Neural crest cell (in vitro differentiated cells): ENCODE data around the gene HMOX1. TPM values are rescaled to one million over a fixed set of nuclear protein-coding genes. Genes with fewer than 3 reads are reported as not detected.

ENCODE experiments used
- DNase-seq: peaks from one replicate; pipeline ENCODE4 v3.0.0; 2021; ENCODE audit warnings: low read depth, mixed read lengths, low spot score
- H3K27ac Mint-ChIP-seq: one replicate; pipeline ENCODE4 v1.8.0; 2021; ENCODE audit warnings: mild to moderate bottlenecking, mixed read lengths; ENCODE audit not compliant: unreplicated experiment
- H3K27me3 Mint-ChIP-seq: 2 replicates; pipeline ENCODE4 v1.8.0; 2021; ENCODE audit warnings: low read depth, mild to moderate bottlenecking, mixed read lengths
- H3K36me3 Mint-ChIP-seq: 2 replicates; pipeline ENCODE4 v1.8.0; 2021; ENCODE audit warnings: low read depth, mild to moderate bottlenecking, mixed read lengths
- H3K4me1 Mint-ChIP-seq: 2 replicates; pipeline ENCODE4 v1.8.0; 2021; ENCODE audit warnings: mixed read lengths
- H3K4me3 Mint-ChIP-seq: one replicate; pipeline ENCODE4 v1.8.0; 2021; ENCODE audit warnings: mild to moderate bottlenecking, mixed read lengths
- H3K9me3 Mint-ChIP-seq: 2 replicates; pipeline ENCODE4 v1.8.0; 2021; ENCODE audit warnings: mixed read lengths
- long read RNA-seq: library from polyadenylated mRNA; unstranded; transcript quantifications from one replicate; pipeline ENCODE4 v2.0.0, GENCODE V29; 2020
- total RNA-seq: library from RNA; stranded (reverse); gene quantifications from 2 replicates; pipeline ENCODE4 v1.2.1, GENCODE V29; 2021
- TF ChIP-seq, protein P1 (sequence below): fragments of 200-600 bp; sonication (generic); conservative IDR thresholded peaks from 2 replicates; pipeline ENCODE4 v1.5.0; 2021; ENCODE audit warnings: antibody characterized with exemption, mild to moderate bottlenecking

The HMOX1 gene
- 2.2 and 2.4 TPM in 2 replicates for total RNA-seq
- long read RNA-seq, partial matches to known transcripts: 1 of 1 reads
- long read RNA-seq, other reads (novel, unspliced or antisense): 0 of 1 reads

DNA sequence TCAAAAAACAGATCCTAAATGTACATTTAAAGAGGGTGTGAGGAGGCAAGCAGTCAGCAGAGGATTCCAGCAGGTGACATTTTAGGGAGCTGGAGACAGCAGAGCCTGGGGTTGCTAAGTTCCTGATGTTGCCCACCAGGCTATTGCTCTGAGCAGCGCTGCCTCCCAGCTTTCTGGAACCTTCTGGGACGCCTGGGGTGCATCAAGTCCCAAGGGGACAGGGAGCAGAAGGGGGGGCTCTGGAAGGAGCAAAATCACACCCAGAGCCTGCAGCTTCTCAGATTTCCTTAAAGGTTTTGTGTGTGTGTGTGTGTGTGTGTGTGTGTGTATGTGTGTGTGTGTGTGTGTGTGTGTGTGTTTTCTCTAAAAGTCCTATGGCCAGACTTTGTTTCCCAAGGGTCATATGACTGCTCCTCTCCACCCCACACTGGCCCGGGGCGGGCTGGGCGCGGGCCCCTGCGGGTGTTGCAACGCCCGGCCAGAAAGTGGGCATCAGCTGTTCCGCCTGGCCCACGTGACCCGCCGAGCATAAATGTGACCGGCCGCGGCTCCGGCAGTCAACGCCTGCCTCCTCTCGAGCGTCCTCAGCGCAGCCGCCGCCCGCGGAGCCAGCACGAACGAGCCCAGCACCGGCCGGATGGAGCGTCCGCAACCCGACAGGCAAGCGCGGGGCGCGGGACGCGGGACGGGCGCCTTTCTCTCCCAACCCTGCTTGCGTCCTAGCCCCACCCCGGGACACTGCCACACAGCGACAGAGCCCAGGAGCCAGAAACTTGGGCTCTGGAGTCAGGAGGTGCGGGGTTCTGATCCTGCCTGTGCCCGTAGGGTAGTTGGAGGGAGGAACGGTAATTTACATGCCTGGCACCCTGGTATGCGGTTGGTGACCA lies at the start of gene HMOX1:
Gene HMOX1 (plus strand): TSS at position 560 of the 887 bp plus-strand sequence. CDS start 78 bp downstream, at position 638.
- Mint-ChIP-seq H3K4me3 (peak within 1 kb of the TSS; percentile 50), H3K36me3 (no peaks in the 10 kb centered on the region), H3K27ac (peak within 1 kb of the TSS; percentile 37), H3K27me3 (peaks cover 12% of the 10 kb centered on the region), H3K4me1 (peaks cover 47% of the 10 kb centered on the region), H3K9me3 (no peaks in the 10 kb centered on the region)
- peak; percentile 72 for DNase-seq
- TF ChIP-seq, protein P1, sequence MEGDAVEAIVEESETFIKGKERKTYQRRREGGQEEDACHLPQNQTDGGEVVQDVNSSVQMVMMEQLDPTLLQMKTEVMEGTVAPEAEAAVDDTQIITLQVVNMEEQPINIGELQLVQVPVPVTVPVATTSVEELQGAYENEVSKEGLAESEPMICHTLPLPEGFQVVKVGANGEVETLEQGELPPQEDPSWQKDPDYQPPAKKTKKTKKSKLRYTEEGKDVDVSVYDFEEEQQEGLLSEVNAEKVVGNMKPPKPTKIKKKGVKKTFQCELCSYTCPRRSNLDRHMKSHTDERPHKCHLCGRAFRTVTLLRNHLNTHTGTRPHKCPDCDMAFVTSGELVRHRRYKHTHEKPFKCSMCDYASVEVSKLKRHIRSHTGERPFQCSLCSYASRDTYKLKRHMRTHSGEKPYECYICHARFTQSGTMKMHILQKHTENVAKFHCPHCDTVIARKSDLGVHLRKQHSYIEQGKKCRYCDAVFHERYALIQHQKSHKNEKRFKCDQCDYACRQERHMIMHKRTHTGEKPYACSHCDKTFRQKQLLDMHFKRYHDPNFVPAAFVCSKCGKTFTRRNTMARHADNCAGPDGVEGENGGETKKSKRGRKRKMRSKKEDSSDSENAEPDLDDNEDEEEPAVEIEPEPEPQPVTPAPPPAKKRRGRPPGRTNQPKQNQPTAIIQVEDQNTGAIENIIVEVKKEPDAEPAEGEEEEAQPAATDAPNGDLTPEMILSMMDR: no peak

DNA sequence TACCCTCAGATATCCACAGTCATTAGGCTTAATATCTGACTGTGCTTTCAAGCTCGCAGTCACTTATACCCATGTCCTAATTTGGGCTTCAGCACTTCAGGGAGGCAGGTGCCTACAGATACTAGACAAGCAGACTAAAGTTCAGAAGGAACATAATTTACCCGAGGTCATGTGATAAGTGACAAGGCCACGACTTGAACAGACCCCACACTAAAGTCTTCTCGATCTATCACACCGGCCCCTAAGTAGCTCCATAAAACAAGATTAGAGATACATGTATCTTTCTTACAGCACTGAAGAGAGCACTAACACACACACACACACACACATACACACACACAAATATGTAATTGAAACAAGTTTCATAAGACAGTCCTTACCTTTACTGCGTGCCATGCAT lies 48.6 kb upstream of the HMOX1 start:
- DNase-seq: no peak
- H3K4me1 Mint-ChIP-seq: no peaks in the 10 kb centered on the region
- TF ChIP-seq, protein P1: no peak
- no peaks in the 10 kb centered on the region for H3K9me3 Mint-ChIP-seq
- no peaks in the 10 kb centered on the region for H3K36me3 Mint-ChIP-seq
- no peak overlapping the region for H3K4me3 Mint-ChIP-seq
- H3K27ac Mint-ChIP-seq: no peak overlapping the region
- H3K27me3 Mint-ChIP-seq: no peaks in the 10 kb centered on the region

- H3K9me3 Mint-ChIP-seq: no peaks in the 10 kb centered on the region
- H3K4me3 Mint-ChIP-seq: no peak overlapping the region
- H3K4me1 Mint-ChIP-seq: no peaks in the 10 kb centered on the region
- TF ChIP-seq, protein P1: no peak
- DNase-seq: no peak
- H3K27me3 Mint-ChIP-seq: no peaks in the 10 kb centered on the region
- no peaks in the 10 kb centered on the region for H3K36me3 Mint-ChIP-seq
- no peak overlapping the region for H3K27ac Mint-ChIP-seq
These were observed 47.7 kb upstream of the HMOX1 start for GRCh38 chr22:35333220-35333619.

DNA sequence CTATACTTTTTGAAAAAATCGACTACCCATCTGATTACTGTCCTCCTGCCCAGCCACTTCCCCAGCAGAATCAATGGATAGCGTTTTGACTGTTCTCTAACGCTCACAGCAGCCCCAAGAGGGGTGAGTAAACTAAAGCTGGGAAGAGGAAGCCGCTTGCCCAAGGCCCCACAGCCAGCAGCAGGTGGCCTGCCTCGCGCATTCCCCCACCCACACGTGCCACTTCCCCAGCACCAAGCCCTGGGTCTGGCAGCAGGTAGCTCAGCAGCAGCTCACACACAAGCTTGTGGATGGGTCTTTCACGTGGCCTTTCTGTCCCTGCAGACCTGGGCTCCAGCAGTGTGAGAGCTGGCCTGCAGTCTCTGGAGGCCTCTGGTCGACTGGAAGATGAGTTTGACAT lies 46.9 kb upstream of the HMOX1 start:
- TF ChIP-seq, protein P1: no peak
- H3K4me3 Mint-ChIP-seq: no peak overlapping the region
- H3K36me3 Mint-ChIP-seq: no peaks in the 10 kb centered on the region
- DNase-seq: no peak
- H3K9me3 Mint-ChIP-seq: no peaks in the 10 kb centered on the region
- no peaks in the 10 kb centered on the region for H3K27me3 Mint-ChIP-seq
- no peak overlapping the region for H3K27ac Mint-ChIP-seq
- no peaks in the 10 kb centered on the region for H3K4me1 Mint-ChIP-seq

DNA sequence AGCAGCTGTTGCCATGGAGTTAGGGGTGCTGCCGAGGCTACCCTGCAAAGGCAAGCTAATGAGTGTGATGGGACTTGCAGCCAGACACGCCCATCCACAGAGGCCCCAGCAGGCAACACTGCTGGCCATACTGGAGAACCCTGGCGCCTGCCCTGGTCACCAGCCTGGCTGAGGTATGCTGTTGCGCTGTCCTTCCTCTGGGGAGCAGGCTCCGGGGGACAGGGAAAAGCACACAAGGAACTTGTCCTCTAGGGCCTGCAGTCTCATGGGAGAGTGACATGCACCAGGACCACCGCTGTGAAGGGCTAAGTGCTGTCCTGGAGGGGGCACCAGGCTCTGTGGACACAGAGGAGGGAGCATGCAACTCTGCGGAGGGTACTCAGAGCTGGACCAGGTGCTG lies 45.4 kb upstream of the HMOX1 start:
- no peak for DNase-seq
- Mint-ChIP-seq H3K9me3 (no peaks in the 10 kb centered on the region), H3K36me3 (no peaks in the 10 kb centered on the region), H3K4me3 (no peak overlapping the region), H3K4me1 (no peaks in the 10 kb centered on the region), H3K27me3 (no peaks in the 10 kb centered on the region), H3K27ac (no peak overlapping the region)
- TF ChIP-seq, protein P1: no peak
